ENCODE measurements around the gene LPCAT1.

Gene LPCAT1

DNA sequence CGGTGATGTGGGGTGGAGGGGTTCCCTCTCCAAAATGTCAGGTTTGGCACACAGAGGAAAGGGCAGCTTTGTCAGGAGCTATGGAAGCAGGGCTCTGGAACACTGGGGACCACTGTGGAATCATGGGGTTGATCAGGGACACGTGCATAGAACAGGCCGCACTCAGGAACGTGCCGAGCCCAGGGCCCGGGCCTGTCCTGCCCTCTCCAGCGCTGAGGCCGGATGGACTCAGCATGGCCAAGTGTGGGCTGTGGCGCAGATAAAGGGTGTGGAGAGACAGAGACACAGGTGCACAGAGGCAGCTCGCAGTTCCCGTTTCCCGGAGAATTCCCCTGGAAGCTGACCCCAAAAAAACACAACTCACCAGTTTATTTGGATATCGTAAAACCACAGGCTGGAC lies 40.7 kb downstream of the LPCAT1 start:
- Histone ChIP-seq H3K4me2 (ENCODE audit: low read length) (no peak overlapping the region), H3K9ac (ENCODE audit: low read depth, low read length) (no peak overlapping the region), H3K9me3 (replicated peaks; ENCODE audit: low read length) (no peaks in the 10 kb centered on the region), H3K27me3 (ENCODE audit: control insufficient read depth, insufficient read depth, low read length) (no peaks in the 10 kb centered on the region), H3K36me3 (ENCODE audit: insufficient read depth, low read length) (peaks cover 39% of the 10 kb centered on the region), H3K4me1 (ENCODE audit: control insufficient read depth, insufficient read depth, low read length) (no peaks in the 10 kb centered on the region), H3K4me3 (ENCODE audit: low read length) (no peak overlapping the region)

GRCh38 chr5:1481959-1482331 lies 41.8 kb downstream of the LPCAT1 start:
- Histone ChIP-seq H3K9me3 (replicated peaks; ENCODE audit: low read length) (no peaks in the 10 kb centered on the region), H3K4me2 (ENCODE audit: low read length) (no peak overlapping the region), H3K4me1 (ENCODE audit: control insufficient read depth, insufficient read depth, low read length) (no peaks in the 10 kb centered on the region), H3K36me3 (ENCODE audit: insufficient read depth, low read length) (peaks cover 34% of the 10 kb centered on the region), H3K9ac (ENCODE audit: low read depth, low read length) (no peak overlapping the region), H3K27me3 (ENCODE audit: control insufficient read depth, insufficient read depth, low read length) (no peaks in the 10 kb centered on the region), H3K4me3 (ENCODE audit: low read length) (no peak overlapping the region)

GRCh38 chr5:1481266-1481958 lies 42.3 kb downstream of the LPCAT1 start:
- Histone ChIP-seq H3K27me3 (ENCODE audit: control insufficient read depth, insufficient read depth, low read length) (no peaks in the 10 kb centered on the region), H3K4me2 (ENCODE audit: low read length) (no peak overlapping the region), H3K9ac (ENCODE audit: low read depth, low read length) (no peak overlapping the region), H3K4me1 (ENCODE audit: control insufficient read depth, insufficient read depth, low read length) (no peaks in the 10 kb centered on the region), H3K9me3 (replicated peaks; ENCODE audit: low read length) (no peaks in the 10 kb centered on the region), H3K4me3 (ENCODE audit: low read length) (no peak overlapping the region), H3K36me3 (ENCODE audit: insufficient read depth, low read length) (peaks cover 33% of the 10 kb centered on the region)

GRCh38 chr5:1480806-1481205 lies 43.0 kb downstream of the LPCAT1 start:
- no peak overlapping the region for H3K4me3 ChIP-seq (ENCODE audit: low read length)
- no peak overlapping the region for H3K4me2 ChIP-seq (ENCODE audit: low read length)
- H3K4me1 ChIP-seq (ENCODE audit: control insufficient read depth, insufficient read depth, low read length) = no peaks in the 10 kb centered on the region
- no peak overlapping the region for H3K9ac ChIP-seq (ENCODE audit: low read depth, low read length)
- H3K9me3 ChIP-seq (replicated peaks; ENCODE audit: low read length) = no peaks in the 10 kb centered on the region
- H3K27me3 ChIP-seq (ENCODE audit: control insufficient read depth, insufficient read depth, low read length) = no peaks in the 10 kb centered on the region
- H3K36me3 ChIP-seq (ENCODE audit: insufficient read depth, low read length) = peaks cover 33% of the 10 kb centered on the region

DNA sequence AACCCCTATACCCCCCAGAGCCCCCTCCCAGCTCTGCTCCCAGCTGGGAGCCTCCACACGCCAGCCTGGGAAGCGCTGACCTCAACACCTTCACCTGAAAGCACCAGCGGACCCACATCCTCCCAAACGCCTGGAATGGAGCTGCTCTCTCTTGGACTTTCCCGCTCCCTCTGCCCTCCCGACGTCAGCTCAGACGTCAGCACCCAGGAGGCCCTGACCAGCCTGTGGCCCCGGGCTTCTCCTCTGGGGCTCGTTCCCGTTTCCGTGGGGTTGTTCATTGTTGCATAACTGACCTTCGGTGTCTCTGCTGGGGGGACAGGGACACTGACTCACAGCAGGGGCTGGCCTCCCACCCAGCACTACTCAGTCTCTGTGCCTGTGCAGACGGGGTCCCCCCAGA lies 43.5 kb downstream of the LPCAT1 start:
- Histone ChIP-seq H3K4me3 (ENCODE audit: low read length) (no peak overlapping the region), H3K4me2 (ENCODE audit: low read length) (no peak overlapping the region), H3K9me3 (replicated peaks; ENCODE audit: low read length) (no peaks in the 10 kb centered on the region), H3K36me3 (ENCODE audit: insufficient read depth, low read length) (peaks cover 28% of the 10 kb centered on the region), H3K27me3 (ENCODE audit: control insufficient read depth, insufficient read depth, low read length) (no peaks in the 10 kb centered on the region), H3K4me1 (ENCODE audit: control insufficient read depth, insufficient read depth, low read length) (no peaks in the 10 kb centered on the region), H3K9ac (ENCODE audit: low read depth, low read length) (no peak overlapping the region)

DNA sequence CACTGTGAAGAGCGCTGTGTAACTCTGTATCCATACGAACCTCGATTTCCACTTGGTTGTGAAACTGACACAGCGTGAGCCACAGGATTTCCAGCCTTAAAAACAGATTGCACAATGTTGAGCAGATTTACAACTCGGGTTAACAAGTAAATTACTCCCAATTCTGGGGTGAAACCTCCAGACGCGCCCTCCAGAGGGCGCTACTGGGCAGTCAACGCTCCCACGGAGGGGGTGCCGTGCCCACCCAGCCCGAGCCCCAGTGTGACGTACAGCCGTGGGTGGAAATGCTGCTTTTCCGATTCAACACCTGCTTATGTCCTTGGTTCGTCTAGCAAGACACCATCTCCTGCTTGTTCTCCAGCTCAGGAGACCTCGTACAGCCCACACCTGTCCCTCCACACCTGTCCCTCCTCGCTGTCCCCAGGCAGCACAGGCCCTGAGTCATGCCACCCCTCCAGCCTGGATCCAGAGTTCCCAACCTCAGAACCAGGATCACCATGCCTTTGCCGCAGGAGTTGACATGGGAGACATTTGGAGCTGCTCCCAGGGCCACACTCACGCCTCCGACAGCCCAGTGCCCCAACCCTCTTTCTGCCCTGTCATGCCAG lies 44.1 kb downstream of the LPCAT1 start:
- H3K4me2 ChIP-seq (ENCODE audit: low read length) = no peak overlapping the region
- no peak overlapping the region for H3K4me3 ChIP-seq (ENCODE audit: low read length)
- peaks cover 31% of the 10 kb centered on the region for H3K36me3 ChIP-seq (ENCODE audit: insufficient read depth, low read length)
- H3K9me3 ChIP-seq (replicated peaks; ENCODE audit: low read length) = no peaks in the 10 kb centered on the region
- H3K27me3 ChIP-seq (ENCODE audit: control insufficient read depth, insufficient read depth, low read length) = no peaks in the 10 kb centered on the region
- H3K4me1 ChIP-seq (ENCODE audit: control insufficient read depth, insufficient read depth, low read length) = no peaks in the 10 kb centered on the region
- H3K9ac ChIP-seq (ENCODE audit: low read depth, low read length) = no peak overlapping the region

DNA sequence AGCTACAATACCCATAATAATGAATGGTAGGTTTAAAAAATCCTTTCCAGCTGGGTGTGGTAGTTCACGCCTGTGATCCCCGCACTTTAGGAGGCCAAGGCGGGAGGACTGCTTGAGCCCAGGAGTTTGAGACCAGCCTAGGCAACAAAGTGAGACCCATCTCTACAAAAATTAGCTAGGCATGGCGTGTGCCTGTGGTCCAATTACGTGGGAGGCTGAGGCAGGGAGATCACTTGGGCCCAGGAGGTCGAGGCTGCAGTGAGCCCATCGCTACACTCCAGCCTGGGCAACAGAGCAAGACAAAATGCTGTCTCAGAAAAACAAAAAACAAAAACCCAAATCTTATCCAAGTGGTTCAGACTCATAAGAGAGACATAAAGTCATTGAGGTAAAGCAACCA lies 44.7 kb downstream of the LPCAT1 start:
- H3K36me3 ChIP-seq (ENCODE audit: insufficient read depth, low read length) = peaks cover 37% of the 10 kb centered on the region
- no peaks in the 10 kb centered on the region for H3K4me1 ChIP-seq (ENCODE audit: control insufficient read depth, insufficient read depth, low read length)
- H3K27me3 ChIP-seq (ENCODE audit: control insufficient read depth, insufficient read depth, low read length) = no peaks in the 10 kb centered on the region
- no peak overlapping the region for H3K4me2 ChIP-seq (ENCODE audit: low read length)
- H3K9ac ChIP-seq (ENCODE audit: low read depth, low read length) = no peak overlapping the region
- no peak overlapping the region for H3K4me3 ChIP-seq (ENCODE audit: low read length)
- no peaks in the 10 kb centered on the region for H3K9me3 ChIP-seq (replicated peaks; ENCODE audit: low read length)

DNA sequence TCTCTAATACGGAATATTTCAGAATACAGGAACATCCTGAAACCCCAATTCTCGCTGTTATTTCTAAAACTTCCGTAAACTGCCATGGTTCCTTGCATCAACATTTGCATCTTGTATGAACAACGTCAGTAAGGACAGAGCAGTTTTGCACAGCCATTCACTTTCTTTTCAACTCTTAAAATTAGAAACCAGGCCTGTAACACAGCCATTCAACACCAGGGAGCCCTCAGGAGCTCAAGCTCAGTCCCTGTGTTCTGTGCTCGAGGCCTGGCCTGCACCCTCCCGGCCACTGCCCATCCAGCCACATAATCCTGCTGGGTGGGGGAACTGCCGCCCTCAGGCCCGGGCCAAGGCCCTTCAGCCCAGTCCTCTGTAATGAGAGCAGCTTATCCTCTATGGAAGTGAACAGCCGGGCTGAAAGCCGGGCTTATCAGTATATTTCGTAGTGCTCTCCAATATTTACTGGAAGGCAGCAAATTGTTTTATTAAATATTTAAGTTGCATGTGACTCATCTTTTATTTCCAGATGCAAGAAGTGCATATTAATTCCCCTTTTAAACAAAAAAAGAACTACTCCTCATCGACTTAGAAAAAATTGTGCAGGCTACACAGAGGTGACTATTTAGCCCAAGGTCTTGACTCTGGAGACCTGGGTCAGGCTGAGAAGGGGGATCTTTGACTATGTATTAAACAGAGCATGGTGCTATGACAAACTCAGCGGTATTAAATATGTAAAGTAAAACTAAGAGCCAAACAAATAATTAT lies 45.3 kb downstream of the LPCAT1 start:
- H3K4me3 ChIP-seq (ENCODE audit: low read length) = no peak overlapping the region
- H3K9me3 ChIP-seq (replicated peaks; ENCODE audit: low read length) = no peaks in the 10 kb centered on the region
- no peak overlapping the region for H3K4me2 ChIP-seq (ENCODE audit: low read length)
- H3K36me3 ChIP-seq (ENCODE audit: insufficient read depth, low read length) = peaks cover 43% of the 10 kb centered on the region
- H3K27me3 ChIP-seq (ENCODE audit: control insufficient read depth, insufficient read depth, low read length) = no peaks in the 10 kb centered on the region
- H3K4me1 ChIP-seq (ENCODE audit: control insufficient read depth, insufficient read depth, low read length) = no peaks in the 10 kb centered on the region
- no peak overlapping the region for H3K9ac ChIP-seq (ENCODE audit: low read depth, low read length)

DNA sequence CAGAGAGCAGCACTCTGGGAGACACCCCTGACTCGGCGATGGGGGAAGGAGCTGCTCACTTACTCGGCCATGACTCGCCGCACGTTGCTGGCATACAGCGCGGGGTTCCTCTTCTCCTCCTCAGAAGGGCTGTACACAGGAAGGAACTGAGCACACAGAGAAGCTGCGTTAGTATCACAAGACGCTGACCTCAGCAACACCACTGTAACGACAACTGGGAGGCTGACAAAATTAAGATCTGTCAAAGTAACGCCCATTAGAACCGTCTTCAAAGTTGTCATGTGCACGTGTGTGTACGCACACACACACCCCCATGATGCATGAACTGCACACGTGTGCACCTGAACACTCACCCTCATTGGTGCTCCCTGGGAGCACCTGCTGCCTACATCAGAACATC lies 46.4 kb downstream of the LPCAT1 start:
- H3K4me2 ChIP-seq (ENCODE audit: low read length) = no peak overlapping the region
- peaks cover 42% of the 10 kb centered on the region for H3K36me3 ChIP-seq (ENCODE audit: insufficient read depth, low read length)
- H3K9ac ChIP-seq (ENCODE audit: low read depth, low read length) = no peak overlapping the region
- H3K4me3 ChIP-seq (ENCODE audit: low read length) = no peak overlapping the region
- H3K27me3 ChIP-seq (ENCODE audit: control insufficient read depth, insufficient read depth, low read length) = no peaks in the 10 kb centered on the region
- no peaks in the 10 kb centered on the region for H3K9me3 ChIP-seq (replicated peaks; ENCODE audit: low read length)
- no peaks in the 10 kb centered on the region for H3K4me1 ChIP-seq (ENCODE audit: control insufficient read depth, insufficient read depth, low read length)

- Histone ChIP-seq H3K9ac (ENCODE audit: low read depth, low read length) (no peak overlapping the region), H3K36me3 (ENCODE audit: insufficient read depth, low read length) (peaks cover 42% of the 10 kb centered on the region), H3K4me3 (ENCODE audit: low read length) (no peak overlapping the region)
Observed at GRCh38 chr5:1476967-1477310, 46.8 kb downstream of the LPCAT1 start.

GRCh38 chr5:1476181-1476966 lies 47.4 kb downstream of the LPCAT1 start:
- Histone ChIP-seq H3K27me3 (ENCODE audit: control insufficient read depth, insufficient read depth, low read length) (no peaks in the 10 kb centered on the region), H3K36me3 (ENCODE audit: insufficient read depth, low read length) (peaks cover 42% of the 10 kb centered on the region), H3K4me3 (ENCODE audit: low read length) (no peak overlapping the region), H3K4me2 (ENCODE audit: low read length) (no peak overlapping the region), H3K4me1 (ENCODE audit: control insufficient read depth, insufficient read depth, low read length) (no peaks in the 10 kb centered on the region), H3K9me3 (replicated peaks; ENCODE audit: low read length) (no peaks in the 10 kb centered on the region), H3K9ac (ENCODE audit: low read depth, low read length) (no peak overlapping the region)

More at GRCh38 chr5:1476967-1477310, 46.8 kb downstream of the LPCAT1 start:
- Histone ChIP-seq H3K4me2 (ENCODE audit: low read length) (no peak overlapping the region), H3K4me1 (ENCODE audit: control insufficient read depth, insufficient read depth, low read length) (no peaks in the 10 kb centered on the region), H3K27me3 (ENCODE audit: control insufficient read depth, insufficient read depth, low read length) (no peaks in the 10 kb centered on the region), H3K9me3 (replicated peaks; ENCODE audit: low read length) (no peaks in the 10 kb centered on the region)
